GM18517 (cell line): Measurements from ENCODE around the gene NINL.

Experiments
- ATAC-seq: cut with Tn5 transposase; IDR thresholded peaks from one replicate; pipeline ENCODE4 v1.9.1; 2021; ENCODE audit warnings: mild to moderate bottlenecking, moderate library complexity; ENCODE audit not compliant: unreplicated experiment

The NINL gene

DNA sequence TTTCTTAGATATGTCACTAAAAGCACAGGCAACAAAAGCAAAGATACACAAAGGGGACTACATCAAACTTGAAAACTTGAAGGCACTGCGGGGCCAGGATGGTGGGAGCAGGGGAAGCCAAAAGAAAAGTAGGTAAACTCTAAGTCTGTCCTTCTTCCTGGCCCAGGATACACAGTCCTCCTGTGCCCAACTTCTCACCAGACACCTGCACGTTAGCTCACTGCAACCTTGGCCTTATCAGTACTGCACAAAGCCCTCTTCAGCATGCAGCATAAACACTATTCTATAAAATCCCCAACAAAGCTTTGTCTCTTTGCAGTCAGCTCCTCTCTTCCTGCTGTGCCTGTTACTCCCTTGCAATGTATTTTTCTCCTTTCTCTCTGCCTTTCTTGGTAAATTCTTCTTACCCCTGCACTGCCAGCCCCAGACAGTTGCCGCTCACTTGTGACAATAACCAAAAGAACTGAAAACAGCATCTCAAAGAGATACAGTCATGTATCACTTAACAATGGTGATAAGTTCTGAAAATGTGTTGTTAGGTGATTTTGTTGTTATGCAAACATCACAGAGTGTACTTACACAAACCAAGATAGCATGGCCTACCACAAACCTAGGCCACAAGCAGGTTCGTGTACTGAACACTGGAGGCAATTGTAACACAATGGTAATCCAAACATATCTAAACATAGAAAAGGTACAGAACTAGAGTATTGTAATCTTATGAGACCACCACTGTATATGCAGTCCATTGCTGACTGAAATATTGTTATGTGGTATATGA is 51.2 kb downstream of the NINL start:
- ATAC-seq = no peak

DNA sequence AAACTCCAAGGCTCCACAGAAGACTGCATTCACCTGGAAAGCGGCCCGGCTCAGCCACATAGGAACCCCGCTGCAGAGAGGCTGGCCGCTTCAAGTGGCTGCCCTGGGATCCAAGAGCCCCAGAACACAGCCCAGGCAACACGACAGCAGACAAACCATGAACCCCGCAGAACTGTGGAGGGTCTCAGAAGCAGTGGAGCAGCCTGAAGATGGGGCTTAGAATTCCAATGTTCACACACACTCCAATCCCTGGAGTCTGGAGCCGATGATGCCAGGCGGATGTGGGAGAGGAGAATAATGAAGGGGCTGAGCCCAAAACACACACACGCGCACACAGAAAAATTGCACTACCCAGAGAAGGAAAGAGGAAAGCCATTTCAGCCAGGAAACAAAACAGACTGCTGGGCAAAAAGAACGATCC is 52.4 kb downstream of the NINL start:
- no peak for ATAC-seq

DNA sequence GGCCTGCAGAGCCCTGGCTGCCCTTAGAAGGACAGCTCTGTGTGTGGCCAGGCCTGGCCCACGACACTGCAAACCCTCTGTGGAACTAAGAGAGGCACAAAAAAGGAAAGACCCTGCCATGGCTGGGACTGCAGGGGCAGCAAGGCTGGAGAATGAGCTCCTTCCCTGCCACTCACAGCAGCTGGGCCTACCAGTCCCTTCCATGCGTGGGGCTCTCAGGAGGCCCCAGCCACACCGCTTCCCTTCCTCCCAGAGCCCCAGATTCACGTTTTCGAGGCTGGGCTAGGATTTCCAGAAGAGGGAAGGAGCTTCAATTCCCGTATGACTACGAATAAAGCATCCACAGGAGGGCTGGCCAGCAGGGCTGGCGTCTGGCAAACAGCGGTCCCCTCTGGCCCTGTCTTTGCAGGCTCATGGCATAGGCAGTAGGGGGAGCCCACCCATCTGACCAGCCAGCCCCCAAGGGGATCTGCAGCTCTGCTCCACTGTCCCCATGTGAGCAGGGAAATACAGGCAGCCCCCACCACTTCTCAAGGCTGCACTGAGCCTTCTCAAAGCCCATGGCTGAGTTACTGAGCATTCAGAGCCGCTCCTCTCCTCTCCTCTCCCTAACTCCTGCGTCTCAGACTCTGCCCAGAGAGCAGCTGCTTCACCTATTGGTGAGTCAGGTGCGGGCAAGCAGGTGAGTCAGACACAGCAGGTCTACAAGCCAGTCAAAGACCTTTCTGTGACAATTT is 53.1 kb downstream of the NINL start:
- ATAC-seq = no peak

DNA sequence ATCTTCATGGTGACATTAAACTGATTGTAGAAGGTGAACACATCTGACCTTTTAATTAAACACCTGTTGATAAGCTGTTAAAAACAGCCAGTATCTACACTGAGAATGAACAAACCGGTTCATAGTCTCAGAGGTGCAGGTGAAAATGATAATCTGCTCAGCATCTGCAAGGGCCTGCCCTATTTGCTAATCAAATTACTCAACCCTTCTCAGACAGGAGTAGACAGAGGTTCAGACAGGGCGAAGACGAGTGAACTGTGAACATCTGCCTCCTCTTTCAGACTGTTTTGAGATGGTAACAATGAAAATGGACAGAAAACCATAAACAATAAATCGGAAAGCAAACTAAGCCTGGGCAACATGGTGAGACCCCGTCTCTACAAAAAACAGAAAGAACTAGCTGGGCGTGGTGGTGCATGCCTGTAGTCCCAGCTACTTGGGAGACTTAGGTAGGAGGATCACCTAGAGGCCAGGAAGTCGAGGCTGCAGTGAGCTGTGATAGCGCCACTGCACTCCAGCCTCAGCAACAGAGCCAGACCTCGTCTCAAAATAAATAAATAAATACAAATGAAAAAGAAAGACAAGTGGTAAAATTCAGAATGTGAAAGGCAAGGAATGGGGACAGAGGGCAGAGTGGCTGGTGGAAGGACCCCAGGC is 55.9 kb downstream of the NINL start:
- ATAC-seq = no peak

DNA sequence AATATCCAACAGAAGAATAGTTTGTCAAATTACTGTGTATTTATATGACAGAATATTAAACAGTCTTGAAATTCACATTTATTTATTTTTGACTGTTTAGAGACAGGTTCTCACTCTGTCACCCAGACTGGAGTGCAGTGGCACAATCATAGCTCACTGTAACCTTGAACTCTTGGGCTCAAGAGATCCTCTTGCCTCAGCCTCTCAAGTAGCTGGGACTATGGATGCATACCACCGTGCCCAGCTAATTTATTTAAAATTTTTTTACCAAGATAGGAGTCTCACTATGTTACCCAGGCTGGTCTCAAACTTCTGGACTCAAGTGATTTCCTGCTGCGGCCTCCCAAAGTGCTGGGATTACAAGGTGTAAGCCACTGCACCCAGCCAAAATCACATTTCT is 57.4 kb downstream of the NINL start:
- no peak for ATAC-seq

DNA sequence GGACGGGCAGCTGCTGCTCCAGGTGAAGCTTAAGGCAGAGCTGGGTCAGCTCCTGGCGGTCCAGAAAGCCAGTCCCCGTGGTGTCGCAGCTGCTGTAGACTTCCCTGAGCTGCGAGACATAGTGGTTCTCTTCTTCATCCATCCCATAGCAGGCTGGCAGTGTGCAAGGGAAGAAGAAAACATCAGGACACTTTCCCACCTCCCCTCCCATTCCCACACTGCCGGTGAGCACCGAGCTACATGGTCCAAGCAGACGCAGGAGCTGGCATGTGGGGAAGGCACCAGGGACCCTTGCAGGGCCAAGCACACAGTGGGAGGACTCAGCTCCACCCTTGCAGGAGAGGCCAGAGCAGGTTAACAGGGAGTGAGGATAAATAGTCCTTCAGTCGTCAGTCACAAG is 58.9 kb downstream of the NINL start:
- no peak for ATAC-seq

DNA sequence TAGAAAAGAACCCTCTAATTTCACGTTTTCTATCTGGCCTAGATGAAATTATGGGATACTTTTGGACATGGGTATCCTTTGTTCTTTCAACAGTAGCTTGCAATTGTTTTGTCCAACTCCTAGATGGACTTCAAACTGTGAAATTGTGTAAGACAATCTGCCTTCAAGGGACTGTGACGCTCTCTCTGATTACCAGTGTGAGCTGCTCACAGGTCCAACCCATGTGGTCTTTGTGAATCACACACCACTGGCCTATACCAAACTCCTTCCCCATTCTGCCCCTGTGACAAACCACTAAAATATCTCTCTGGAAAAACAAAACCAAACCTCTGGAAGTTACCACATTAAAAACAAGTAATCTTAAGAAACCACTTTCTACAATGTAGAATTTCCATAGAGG is 59.5 kb downstream of the NINL start:
- no peak for ATAC-seq

DNA sequence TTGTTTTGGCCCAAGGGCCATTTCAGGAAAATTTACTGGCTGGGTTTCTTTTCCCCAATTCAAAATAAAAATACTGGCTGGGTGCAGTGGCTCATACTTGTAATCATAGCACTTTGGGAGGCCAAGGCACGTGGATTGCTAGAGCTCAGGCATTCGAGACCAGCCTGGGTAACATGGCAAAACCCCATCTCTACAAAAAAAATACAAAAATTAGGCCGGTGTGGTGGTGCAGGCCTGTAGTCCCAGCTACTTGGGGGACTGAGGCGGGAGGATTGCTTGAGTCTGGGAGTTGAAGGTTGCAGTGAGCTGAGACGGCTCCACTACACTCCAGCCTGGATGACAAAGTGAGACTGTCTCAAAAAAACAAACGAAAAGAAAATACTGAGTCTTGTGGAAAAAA is 60.0 kb downstream of the NINL start:
- ATAC-seq = no peak

DNA sequence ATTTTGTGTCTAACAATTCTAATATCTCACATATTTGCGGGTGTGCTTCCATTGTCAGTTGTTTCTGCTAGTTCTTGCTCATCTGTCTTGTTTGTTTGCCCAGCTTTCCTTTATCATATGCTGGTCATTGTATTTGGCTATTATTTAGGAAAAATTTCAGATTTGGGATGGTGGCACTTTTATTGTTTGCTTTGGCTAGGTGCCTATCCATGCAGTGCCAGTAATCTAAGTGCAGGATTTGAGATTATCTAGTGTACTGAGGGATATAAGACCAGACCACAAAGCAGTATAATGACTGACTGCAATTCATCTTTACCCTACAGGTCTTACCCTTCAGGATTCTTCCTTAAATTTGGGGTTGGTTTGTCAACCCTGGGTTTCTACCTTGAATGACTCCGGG is 63.9 kb downstream of the NINL start:
- ATAC-seq = no peak

DNA sequence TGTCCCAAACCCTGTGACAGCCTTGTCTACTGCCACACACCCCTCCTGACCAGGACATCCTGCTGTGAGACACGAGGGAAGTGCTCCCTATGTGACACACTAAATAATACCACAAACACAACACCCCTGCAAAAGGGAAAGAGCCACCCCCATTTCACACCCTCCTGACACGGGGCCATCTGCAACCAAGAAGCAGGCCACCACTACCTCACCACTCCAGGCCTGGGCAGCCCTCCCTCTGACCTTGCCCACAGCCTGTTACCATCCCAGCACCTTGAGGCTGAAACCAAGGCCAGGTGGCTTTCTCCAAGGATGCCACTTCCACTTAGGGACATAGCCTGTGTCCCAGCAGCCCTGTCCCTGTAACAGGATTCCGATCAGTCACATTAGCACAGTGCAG is 68.2 kb downstream of the NINL start:
- ATAC-seq = no peak

DNA sequence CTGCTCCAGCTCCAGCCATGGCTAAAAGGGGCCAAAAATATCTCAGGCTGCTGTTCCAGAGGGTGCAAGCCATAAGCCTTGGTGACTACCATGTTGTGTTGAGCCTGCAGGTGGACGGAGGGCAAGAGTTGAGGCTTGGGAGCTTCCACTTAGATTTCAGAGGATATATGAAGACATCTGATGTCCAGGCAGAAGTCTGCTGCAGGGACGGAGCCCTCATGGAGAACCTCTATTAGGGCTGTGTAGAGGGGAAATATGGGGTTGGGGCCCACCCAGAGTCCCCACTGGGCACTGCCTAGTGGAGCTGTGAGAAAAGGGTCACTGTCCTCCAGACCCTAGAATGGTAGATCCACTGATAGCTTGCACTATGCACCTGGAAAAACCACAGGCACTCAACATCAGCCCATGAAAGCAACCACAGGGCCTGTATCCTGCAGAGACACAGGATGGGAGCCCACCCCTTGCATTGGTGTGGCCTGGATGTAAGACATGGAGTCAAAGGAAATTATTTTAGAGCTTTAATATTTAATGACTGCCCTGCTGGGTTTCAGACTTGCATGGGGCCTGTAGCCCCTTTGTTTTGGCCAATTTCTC is 70.5 kb downstream of the NINL start:
- ATAC-seq = no peak

DNA sequence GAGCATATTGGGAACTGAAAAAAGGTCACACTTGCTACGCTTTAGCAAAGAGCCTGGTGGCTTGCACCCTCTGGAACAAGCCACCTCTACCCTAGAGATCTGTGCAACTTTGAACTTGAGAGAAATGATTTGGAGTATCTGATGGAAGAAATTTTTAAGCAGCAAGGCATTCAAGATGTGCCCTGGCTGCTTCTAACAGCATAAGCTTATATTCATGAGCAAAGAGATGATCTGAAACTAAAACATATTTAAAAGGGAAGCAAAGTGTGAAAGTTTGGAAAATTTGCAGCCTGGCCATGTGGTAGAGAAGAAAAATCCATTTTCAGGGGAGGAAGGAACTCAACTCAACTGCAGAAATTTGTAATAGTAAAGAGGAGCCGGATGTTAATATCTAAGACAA is 71.1 kb downstream of the NINL start:
- no peak for ATAC-seq

DNA sequence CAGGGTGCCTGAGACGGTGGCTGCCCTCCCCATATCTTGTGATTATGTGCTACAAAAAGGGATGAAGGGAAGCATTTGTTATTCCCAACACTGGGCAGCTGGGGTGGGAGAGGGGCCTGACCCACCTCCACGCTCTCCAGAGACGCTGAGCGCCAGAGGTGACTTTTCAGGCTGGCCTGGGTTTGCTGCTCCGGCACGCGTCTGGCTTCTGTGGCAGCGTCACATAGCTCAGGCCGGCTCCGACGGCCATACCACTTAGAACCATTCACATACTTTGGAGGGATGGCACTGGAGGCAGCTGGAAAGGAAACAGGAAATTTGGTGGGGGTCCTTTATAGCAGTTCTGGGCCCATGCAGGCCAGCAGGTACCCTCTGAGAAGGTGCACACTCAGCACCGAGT is 72.6 kb downstream of the NINL start:
- no peak for ATAC-seq

DNA sequence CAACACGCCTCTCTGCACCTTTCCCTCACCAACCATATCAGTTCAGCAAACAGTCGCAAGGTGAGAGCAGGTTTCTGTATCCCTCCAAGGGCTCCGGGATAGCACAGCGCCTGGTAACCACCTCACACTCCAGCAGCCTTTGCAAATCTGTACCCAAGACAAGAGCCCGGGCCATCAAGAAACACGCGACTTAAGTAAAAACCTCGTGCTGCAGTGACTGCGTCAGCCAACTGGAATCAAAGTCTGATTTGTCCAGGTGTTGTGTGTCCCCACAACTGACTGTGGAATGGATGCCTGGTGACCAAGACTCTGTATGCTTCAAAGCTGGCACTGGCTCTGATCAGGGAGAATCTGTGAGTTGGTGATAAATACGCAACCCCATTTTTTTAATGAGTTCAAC is 74.1 kb downstream of the NINL start:
- no peak for ATAC-seq

DNA sequence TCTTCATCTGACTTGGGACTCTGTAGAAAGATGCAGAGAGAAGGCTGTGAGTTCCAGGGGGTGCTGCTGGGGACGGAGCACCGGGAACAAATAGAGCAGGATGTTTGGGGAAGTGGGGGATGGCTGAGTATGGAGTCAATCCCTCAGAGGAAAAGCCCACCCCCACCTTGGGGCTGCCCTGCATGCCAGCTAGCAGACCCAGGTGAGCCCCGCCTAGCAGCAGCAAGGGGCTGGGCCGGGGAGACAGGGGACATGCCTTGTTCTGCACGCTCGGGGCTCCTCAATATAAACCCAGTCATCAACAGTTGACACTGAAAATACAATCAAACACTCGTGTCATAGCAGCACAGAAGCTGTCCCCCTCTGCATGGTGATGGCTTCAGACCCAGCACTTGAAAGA is 74.6 kb downstream of the NINL start:
- ATAC-seq = no peak

DNA sequence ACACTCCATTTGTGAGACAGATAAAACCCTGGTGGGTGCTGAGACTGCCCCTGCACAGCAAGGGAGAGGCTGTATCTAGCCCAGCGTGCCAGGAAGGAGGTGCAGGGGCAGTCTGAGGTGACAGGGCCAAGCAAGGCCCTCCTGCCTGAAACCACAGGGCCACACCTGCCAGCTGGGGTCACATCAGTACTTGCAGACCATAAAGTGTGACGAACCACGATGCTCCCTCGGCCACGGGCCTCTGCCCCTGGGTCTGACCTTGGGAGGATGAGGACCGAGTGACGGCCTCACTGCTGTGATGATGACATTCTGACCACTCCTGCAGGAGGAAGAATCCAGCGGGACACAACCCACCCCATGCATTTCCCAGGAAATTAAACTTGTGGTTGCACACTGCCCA is 75.1 kb downstream of the NINL start:
- no peak for ATAC-seq

DNA sequence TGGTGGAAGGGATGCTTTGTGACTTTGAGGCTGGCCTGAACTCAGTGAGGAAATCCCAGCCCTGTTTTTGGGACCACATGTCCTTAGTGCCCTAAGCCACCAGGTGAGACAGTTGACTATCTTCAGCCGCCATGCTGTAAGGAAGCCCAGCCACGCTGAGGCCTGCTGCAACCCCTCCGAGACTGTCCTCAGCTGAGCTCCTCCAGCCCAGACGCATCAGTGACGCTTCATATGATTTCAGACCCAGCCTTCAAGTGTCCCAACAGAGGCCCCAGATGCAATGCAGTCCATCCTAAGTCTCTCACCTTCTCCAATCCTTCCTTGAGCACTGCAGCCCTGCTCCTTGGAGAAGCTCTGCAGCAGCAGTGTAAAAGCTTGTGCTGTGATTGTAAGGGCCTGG is 76.2 kb downstream of the NINL start:
- no peak for ATAC-seq

DNA sequence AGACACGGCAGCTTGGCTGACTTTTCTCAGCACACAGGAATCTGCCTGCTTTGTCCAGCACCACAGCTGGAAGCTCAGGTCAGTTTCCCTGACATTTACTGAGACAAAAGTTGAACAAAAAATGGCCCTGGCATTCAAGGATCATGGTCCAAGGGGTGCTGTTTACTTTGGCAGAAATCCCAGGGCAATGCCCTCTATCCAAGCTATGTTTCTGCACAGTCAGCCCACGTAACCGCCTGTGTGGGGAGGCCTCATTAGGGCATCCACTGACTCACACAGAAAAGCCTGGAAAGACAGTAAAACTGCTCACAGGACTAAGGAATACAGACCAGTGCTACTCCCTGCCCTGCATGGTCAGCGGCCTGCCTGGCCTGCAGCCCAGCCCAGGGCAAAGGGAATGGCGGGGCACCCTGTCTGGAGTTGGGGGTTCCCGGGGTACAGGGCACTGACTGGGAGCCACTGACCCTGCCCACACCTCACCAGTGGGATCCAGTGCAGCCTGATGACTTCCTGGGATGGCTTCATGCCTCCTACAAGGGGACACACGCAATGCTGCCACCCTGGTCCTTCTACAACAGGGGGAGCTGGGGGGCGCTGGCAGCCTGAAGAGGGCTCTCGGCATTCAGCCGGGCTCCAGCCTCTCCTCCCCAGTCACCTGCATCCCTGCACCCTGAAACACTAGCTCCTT is 77.1 kb downstream of the NINL start:
- ATAC-seq = no peak

DNA sequence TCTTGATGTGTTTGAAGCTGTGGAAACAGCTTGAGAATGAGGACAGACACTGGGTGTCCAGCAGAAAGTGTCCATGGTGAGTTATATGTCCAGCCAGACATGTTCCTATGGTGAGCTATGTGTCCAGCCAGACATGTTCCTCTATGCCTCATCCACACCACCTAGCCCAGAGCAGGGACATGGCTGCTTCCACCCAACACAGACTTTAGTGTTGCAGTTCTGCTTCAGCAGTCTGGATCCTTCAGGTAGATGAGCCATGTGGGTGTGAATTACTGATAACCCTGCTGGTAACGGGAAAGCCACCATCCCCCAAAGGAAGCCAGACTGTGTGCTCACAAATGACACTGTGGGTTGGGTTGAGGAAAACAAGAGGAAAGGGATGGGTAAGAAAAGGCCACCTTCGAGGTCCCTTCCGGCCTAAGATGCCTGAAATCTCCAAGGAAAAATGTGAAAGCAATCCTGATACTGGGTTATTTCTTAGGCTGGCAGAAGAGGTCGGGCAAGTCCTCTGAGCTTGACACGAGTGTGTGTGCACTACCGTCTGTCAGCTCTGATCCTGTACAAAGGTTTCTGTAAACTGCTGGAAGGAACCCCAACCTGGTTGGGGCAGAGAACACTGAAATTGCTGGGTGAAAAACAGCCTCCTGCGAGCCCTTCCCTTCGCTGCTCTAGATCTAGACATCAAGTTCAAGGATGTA is 77.8 kb downstream of the NINL start:
- ATAC-seq = no peak

DNA sequence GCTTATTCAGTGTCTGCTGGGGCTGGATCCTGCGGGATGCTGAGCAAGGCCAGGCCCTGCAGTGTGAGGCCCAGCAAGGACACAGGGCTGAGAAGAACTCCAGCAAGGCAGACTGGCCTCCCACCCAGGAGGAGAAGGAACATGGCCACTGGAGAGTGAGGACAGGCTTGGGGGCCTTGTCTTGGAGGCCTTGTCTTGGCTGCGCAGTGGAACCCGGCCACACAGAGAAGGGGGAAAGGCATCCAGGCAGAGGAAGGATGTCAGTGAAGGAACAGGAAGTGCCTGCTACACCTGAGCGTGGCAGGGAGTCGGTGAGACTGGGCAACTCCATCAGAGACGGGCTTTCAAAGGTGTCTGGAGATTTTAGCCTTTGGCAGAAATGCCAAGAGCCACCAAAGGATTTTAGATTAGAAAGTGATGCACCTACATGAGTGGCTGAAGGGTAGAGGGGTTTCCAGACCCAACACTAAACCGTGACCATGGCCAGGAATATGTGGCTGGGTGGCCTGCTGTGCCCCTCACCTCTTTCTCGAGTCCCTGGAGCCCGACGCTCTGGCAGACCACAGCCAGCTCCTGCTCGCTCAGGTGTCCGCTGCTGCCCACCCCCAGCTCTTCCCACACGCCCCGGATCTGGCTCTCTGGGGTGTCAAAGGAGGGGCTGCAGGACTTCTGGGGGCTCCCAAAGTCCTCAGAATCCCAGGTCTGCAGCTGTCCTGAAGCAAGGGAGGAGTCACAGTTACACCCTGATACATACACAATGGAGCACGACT is 80.8 kb downstream of the NINL start:
- no peak for ATAC-seq
